Right atrium auricular region (tissue), 2 donors: ENCODE results near the gene BBS12. TPM values are rescaled to one million over a fixed set of nuclear protein-coding genes. Genes with fewer than 3 reads are reported as not detected.

Experiments
- DNase-seq: peaks from one replicate; pipeline ENCODE4 v3.0.0-alpha.2; 2019; ENCODE audit warnings: low spot score
- H3K27ac ChIP-seq, 2 donors: fragments of 200-600 bp; sonication (generic); 1 replicate in 1 of 2; 2 replicates in 1 of 2; pipeline ENCODE4 v1.5.1; 2016 to 2019
- H3K27me3 ChIP-seq, 2 donors: fragments of 200-600 bp; sonication (generic); one replicate each; pipeline versions ENCODE4 v1.5.1 to v1.6.0; 2017 to 2019
- H3K36me3 ChIP-seq: fragments of 200-600 bp; sonication (generic); one replicate; pipeline ENCODE4 v1.5.1; 2016
- H3K4me1 ChIP-seq, 2 donors: fragments of 200-600 bp; sonication (generic); one replicate each; pipeline versions ENCODE4 v1.5.1 to v1.6.0; 2017 to 2019
- H3K4me3 ChIP-seq, 2 donors: fragments of 200-600 bp; sonication (generic); 1 replicate in 1 of 2; 2 replicates in 1 of 2; pipeline ENCODE4 v1.5.1; 2017 to 2019; ENCODE audit warnings: mild to moderate bottlenecking in 1 of 2, moderate library complexity in 1 of 2
- H3K9me3 ChIP-seq, 2 donors: fragments of 200-600 bp; sonication (generic); one replicate each; pipeline ENCODE4 v1.5.1; 2019
- CTCF ChIP-seq, 2 donors: fragments of 200-600 bp; sonication (generic); IDR thresholded peaks; one replicate each; pipeline ENCODE4 v1.5.1; 2019; ENCODE audit warnings: antibody characterized with exemption in 2 of 2
- total RNA-seq, 2 donors: library from RNA; depleted of rRNA; stranded (reverse); fragments of >200 nt; gene quantifications; one replicate each; pipeline ENCODE4 v1.1.0, GENCODE V29; 2016

Gene BBS12
- total RNA-seq, 2 donors from 2014 or later = 5.9 to 10.2 TPM

- H3K27ac ChIP-seq = no peak overlapping the region
- TF ChIP-seq CTCF (IDR thresholded peaks at IDR 0.05) = no peak
- no peaks in the 10 kb centered on the region for H3K36me3 ChIP-seq
- H3K27me3 ChIP-seq = no peaks in the 10 kb centered on the region
- H3K9me3 ChIP-seq = no peaks in the 10 kb centered on the region
- H3K4me1 ChIP-seq = peaks cover 0 to 3% of the 10 kb centered on the region in 2 donors
- no peak for DNase-seq
- no peak overlapping the region for H3K4me3 ChIP-seq
Measured at GRCh38 chr4:122759639-122760310, 27.3 kb downstream of the BBS12 start.

GRCh38 chr4:122762520-122762919 lies 30.0 kb downstream of the BBS12 start:
- Histone ChIP-seq H3K4me3 (no peak overlapping the region), H3K36me3 (no peaks in the 10 kb centered on the region), H3K27ac (no peak overlapping the region), H3K9me3 (no peaks in the 10 kb centered on the region), H3K4me1 (peaks cover 0 to 3% of the 10 kb centered on the region in 2 donors), H3K27me3 (no peaks in the 10 kb centered on the region)
- DNase-seq = no peak
- TF ChIP-seq CTCF (IDR thresholded peaks at IDR 0.05) = no peak

GRCh38 chr4:122762966-122763716 lies 30.6 kb downstream of the BBS12 start:
- Histone ChIP-seq H3K9me3 (no peaks in the 10 kb centered on the region), H3K27me3 (no peaks in the 10 kb centered on the region), H3K4me1 (peaks cover 0 to 1% of the 10 kb centered on the region in 2 donors), H3K27ac (no peak overlapping the region), H3K36me3 (no peaks in the 10 kb centered on the region), H3K4me3 (no peak overlapping the region)
- TF ChIP-seq CTCF (IDR thresholded peaks at IDR 0.05) = no peak
- DNase-seq = no peak

DNA sequence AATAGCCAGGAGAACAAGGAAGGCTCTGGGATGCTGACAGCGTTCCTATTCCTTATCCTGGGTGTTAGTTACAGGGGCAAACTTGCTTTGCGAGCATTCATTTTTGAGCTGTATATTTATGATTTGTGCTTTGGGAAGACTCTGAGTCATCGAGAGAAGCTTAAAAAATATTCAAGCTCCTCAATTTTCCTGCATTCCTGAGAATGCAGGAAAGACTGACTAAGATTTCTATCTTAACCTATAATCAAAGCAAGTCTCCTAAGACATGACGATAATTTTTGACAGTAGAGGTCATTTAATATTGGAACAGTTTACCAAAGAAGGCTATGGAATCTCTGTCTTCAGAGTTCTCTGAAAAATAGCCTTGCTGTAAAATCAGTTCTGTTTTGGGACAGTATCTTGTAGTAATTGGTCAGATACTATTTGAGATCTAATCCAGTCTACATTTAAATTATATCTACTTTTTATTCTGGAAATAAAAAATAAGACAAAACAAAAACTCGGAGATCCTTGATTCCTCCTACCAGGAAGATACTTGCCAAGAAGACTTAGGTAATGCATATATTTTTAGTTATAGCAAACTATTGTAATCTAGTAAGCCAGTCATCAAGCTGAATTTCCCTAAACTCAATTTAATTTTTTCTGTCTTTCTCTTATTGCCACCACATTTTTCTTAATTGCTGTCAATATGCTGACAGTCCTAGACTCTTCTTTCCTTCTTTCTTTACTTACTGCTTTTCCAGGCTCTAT lies 31.7 kb downstream of the BBS12 start:
- Histone ChIP-seq H3K27ac (no peak overlapping the region), H3K36me3 (no peaks in the 10 kb centered on the region), H3K4me3 (no peak overlapping the region), H3K9me3 (no peaks in the 10 kb centered on the region), H3K4me1 (no peaks in the 10 kb centered on the region), H3K27me3 (no peaks in the 10 kb centered on the region)
- DNase-seq = no peak
- no peak for TF ChIP-seq CTCF (IDR thresholded peaks at IDR 0.05)

DNA sequence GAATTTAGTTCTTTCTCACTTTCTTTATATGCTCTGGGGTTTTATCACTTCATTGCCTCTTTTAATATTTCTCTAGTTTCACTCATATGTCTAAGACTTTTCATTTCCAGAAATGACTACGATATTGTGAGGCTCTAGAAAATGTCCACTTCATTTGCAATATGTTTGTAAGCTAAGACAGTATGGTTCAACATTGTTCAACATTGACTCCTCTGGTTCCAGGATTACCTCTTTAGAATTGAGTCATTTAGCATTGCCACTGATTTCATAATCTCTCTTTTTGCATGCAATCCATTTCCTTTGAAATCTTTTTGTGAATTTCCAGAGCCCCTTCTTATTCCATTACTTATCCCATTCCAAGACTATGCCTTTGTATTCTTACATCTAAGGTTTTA lies 32.3 kb downstream of the BBS12 start:
- TF ChIP-seq CTCF (IDR thresholded peaks at IDR 0.05) = no peak
- Histone ChIP-seq H3K4me1 (no peaks in the 10 kb centered on the region), H3K27ac (no peak overlapping the region), H3K27me3 (no peaks in the 10 kb centered on the region), H3K36me3 (no peaks in the 10 kb centered on the region), H3K9me3 (no peaks in the 10 kb centered on the region), H3K4me3 (no peak overlapping the region)
- DNase-seq = no peak
